ENCODE data around the gene CHRM2.

Gene CHRM2

GRCh38 chr7:136964347-136964746 lies 95.9 kb downstream of the CHRM2 start:
- POLR2A ChIA-PET (ENCODE audit: low non-redundant PET), result no interaction called here
- H3K27ac ChIP-seq, result no peak overlapping the region
- DNase-seq (ENCODE audit: low spot score), result no peak
- TF ChIP-seq CTCF (conservative IDR thresholded peaks at IDR 0.05; ENCODE audit: low read depth), result no peak
- CTCF ChIA-PET, result no interaction called here

GRCh38 chr7:136966825-136967224 lies 98.4 kb downstream of the CHRM2 start:
- CTCF ChIA-PET, result no interaction called here

GRCh38 chr7:136969761-136970160 lies 101.3 kb downstream of the CHRM2 start:
- no peak for DNase-seq (ENCODE audit: low spot score)
- H3K27ac ChIP-seq, result no peak overlapping the region
- POLR2A ChIA-PET (ENCODE audit: low non-redundant PET), result no interaction called here
- no peak for TF ChIP-seq CTCF (conservative IDR thresholded peaks at IDR 0.05; ENCODE audit: low read depth)
- CTCF ChIA-PET, result no interaction called here

More at GRCh38 chr7:136966825-136967224, 98.4 kb downstream of the CHRM2 start:
- no peak for TF ChIP-seq CTCF (conservative IDR thresholded peaks at IDR 0.05; ENCODE audit: low read depth)
- no peak for DNase-seq (ENCODE audit: low spot score)
- no peak overlapping the region for H3K27ac ChIP-seq
- POLR2A ChIA-PET (ENCODE audit: low non-redundant PET), result no interaction called here

- H3K27ac ChIP-seq, result no peak overlapping the region
- DNase-seq (ENCODE audit: low spot score), result no peak
- ChIA-PET POLR2A (ENCODE audit: low non-redundant PET) (no interaction called here), CTCF (no interaction called here)
- no peak for TF ChIP-seq CTCF (conservative IDR thresholded peaks at IDR 0.05; ENCODE audit: low read depth)
Measured at GRCh38 chr7:136971776-136972175, 103.3 kb downstream of the CHRM2 start.

GRCh38 chr7:136976504-136977251 lies 108.2 kb downstream of the CHRM2 start:
- no peak for TF ChIP-seq CTCF (conservative IDR thresholded peaks at IDR 0.05; ENCODE audit: low read depth)
- no peak overlapping the region for H3K27ac ChIP-seq
- CTCF ChIA-PET, result no interaction called here
- DNase-seq (ENCODE audit: low spot score), result no peak
- POLR2A ChIA-PET (ENCODE audit: low non-redundant PET), result no interaction called here

GRCh38 chr7:136993377-136993776 lies 124.9 kb downstream of the CHRM2 start:
- ChIA-PET CTCF (no interaction called here), POLR2A (ENCODE audit: low non-redundant PET) (no interaction called here)
- TF ChIP-seq CTCF (conservative IDR thresholded peaks at IDR 0.05; ENCODE audit: low read depth), result no peak
- no peak overlapping the region for H3K27ac ChIP-seq
- DNase-seq (ENCODE audit: low spot score), result no peak
